ENCODE results near the gene PXDN.

PXDN gene

DNA sequence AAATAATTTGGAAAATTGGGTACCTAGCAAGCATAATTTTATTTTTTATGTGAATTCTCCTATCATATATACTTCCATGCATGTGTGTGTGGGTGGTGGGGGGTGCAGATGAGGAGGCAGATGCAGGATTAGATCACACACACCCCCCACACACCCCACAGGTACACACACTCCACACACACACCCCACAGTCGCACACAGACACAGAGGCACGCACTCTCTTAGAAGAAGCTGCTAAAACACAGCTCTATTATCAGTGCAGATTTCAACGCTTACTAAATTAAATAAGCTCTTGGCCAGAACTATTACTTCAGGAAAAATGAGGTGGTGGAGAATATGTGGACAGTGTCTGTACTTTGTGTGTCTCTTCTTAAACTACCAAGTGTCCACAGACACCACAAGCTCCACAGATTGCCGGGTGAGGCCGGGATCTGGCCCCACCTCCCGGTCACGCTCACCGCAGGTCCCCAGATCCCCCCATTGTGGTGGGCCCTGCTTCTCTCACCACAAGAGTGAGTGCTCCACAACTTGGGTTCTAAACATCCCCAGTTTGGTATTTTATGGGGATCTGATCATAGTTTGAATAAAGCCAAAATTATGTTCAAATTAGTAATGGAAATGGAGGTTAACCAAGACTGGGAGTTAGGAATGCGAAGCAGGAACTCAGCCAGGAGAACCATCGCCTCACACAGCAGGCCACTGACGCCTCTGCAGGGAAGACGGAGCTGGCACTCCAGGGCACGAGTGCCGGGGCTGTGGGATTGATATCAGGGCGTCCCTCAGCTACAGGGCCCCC, 102.1 kb downstream of the PXDN start:
- no peaks in the 10 kb centered on the region for H3K9me3 ChIP-seq (ENCODE audit: insufficient read depth, low read length)
- H3K4me3 ChIP-seq (ENCODE audit: insufficient read length, low read depth), result no peak overlapping the region
- H3K27me3 ChIP-seq (ENCODE audit: insufficient read depth, insufficient read length), result no peaks in the 10 kb centered on the region
- H3K36me3 ChIP-seq (ENCODE audit: insufficient read depth, insufficient read length, low read length), result peaks cover 66% of the 10 kb centered on the region
- H3K9ac ChIP-seq (ENCODE audit: insufficient read length, low read depth), result no peak overlapping the region
- no peaks in the 10 kb centered on the region for H3K4me1 ChIP-seq (ENCODE audit: insufficient read depth, insufficient read length)
- DNase-seq (ENCODE audit: low read depth, low spot score), result no peak
- TF ChIP-seq ZNF274 (IDR thresholded peaks at IDR 0.05; ENCODE audit: low read depth, low read length) (no peak), YY1 (IDR thresholded peaks at IDR 0.05; ENCODE audit: insufficient read depth, insufficient read length) (no peak), SUZ12 (IDR thresholded peaks at IDR 0.05; ENCODE audit: extremely low read depth, insufficient read depth, insufficient read length) (no peak)

DNA sequence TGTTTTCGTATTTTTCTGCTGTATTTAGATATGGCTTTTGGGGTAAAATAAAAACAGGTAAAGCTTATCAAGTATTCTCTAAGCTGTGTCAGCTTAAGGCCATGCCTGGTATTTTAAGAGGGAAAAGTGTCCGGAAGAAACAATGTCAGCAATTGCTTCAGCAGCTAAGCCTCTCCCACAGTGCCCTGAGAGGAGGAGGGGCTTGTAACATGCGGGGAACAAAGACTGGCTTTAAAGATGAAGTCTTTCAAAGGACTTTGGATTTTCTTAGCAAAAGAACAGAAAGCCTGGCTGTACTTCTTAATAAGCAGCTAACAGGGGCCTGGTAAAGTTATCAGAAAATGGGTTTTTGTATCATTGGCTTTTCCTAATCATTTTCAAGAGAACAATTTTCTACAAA, 102.8 kb downstream of the PXDN start:
- DNase-seq (ENCODE audit: low read depth, low spot score), result peak; percentile 38

DNA sequence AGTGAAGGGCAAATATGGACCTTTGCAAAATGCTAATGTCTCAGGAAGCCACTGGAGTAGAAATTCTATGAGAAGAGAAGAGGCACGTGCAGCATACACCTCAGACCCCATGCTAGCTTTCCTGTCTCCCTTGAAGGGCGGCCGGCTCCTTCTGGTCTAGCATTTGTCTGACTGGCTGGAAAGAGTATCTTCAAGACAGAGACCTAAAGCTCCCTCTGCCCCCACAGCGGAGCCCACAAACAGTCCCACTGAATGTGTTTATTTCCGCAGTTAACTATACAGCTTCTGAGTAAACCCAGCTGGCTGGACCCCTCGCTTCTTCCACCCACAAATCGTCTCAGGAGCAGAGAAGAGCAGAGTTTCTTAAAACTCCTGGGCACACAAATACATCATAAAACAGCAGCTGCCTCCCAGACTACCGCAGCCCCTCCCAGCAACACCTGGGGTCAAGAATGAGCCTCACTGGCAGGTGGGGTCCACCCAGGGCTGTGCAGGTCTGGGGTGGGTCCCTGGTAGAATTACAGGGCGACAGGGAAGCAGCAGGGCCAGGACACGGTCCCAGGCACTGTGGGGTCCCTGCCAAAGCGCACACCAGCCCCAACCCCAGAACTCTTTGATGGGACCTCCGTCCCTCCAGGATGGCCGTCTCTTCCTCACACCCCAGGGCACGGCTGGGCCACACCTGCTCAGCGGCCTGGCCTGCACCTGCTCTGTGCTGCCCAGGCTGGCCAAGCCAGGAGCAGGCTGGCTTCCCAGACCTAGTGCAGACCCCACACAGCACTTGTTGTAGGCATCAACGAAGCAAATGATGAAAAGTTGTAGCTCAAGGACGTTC, 103.8 kb downstream of the PXDN start:
- no peak for DNase-seq (ENCODE audit: low read depth, low spot score)
- H3K4me3 ChIP-seq (ENCODE audit: insufficient read length, low read depth), result no peak overlapping the region
- no peak overlapping the region for H3K9ac ChIP-seq (ENCODE audit: insufficient read length, low read depth)
- H3K27me3 ChIP-seq (ENCODE audit: insufficient read depth, insufficient read length), result no peaks in the 10 kb centered on the region
- peaks cover 73% of the 10 kb centered on the region for H3K36me3 ChIP-seq (ENCODE audit: insufficient read depth, insufficient read length, low read length)
- no peaks in the 10 kb centered on the region for H3K4me1 ChIP-seq (ENCODE audit: insufficient read depth, insufficient read length)
- no peaks in the 10 kb centered on the region for H3K9me3 ChIP-seq (ENCODE audit: insufficient read depth, low read length)
- TF ChIP-seq ZNF274 (IDR thresholded peaks at IDR 0.05; ENCODE audit: low read depth, low read length) (no peak), SUZ12 (IDR thresholded peaks at IDR 0.05; ENCODE audit: extremely low read depth, insufficient read depth, insufficient read length) (no peak), YY1 (IDR thresholded peaks at IDR 0.05; ENCODE audit: insufficient read depth, insufficient read length) (no peak)

More for the DNA sequence above, 102.8 kb downstream of the PXDN start:
- Histone ChIP-seq H3K9me3 (ENCODE audit: insufficient read depth, low read length) (no peaks in the 10 kb centered on the region), H3K4me1 (ENCODE audit: insufficient read depth, insufficient read length) (no peaks in the 10 kb centered on the region), H3K4me3 (ENCODE audit: insufficient read length, low read depth) (no peak overlapping the region), H3K36me3 (ENCODE audit: insufficient read depth, insufficient read length, low read length) (peaks cover 72% of the 10 kb centered on the region), H3K27me3 (ENCODE audit: insufficient read depth, insufficient read length) (no peaks in the 10 kb centered on the region), H3K9ac (ENCODE audit: insufficient read length, low read depth) (no peak overlapping the region)
- TF ChIP-seq SUZ12 (IDR thresholded peaks at IDR 0.05; ENCODE audit: extremely low read depth, insufficient read depth, insufficient read length), result no peak
- no peak for TF ChIP-seq YY1 (IDR thresholded peaks at IDR 0.05; ENCODE audit: insufficient read depth, insufficient read length)
- no peak for TF ChIP-seq ZNF274 (IDR thresholded peaks at IDR 0.05; ENCODE audit: low read depth, low read length)

DNA sequence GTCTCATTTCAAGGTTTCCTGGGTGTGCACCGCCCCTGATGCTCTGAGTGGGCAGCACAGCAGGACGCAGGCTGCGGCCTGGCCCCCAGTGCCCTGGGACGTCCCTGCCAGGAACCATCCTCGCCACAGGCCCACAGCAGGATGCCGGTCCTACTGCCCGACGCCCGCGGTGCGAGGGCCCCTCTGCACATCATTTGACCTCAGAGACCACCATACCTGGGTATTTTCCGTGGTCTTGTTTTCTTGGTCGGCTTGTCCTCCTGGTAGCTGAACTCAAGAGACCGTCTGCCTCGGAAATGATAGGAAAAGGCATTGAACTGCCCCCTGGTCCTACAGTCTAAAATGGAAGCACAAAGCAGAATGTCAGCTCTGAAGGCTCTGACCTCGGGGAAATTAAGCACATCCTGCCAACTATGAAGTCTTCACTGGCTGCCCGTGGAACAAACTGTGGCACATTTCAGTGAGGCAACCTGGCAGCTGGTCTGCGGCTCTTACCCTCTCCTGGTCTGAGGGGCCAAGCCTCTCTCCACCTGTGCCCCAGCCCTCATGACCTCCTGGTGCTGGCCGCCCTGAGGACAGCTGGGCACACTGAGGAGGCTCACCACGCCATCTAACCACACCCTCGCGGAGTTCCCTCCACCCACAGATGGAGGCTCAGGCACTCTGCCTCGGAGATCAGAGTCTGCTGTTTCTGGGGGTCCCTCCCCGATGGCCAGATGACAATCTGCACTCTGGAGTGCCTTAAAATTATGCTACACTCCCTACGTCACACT, 105.0 kb downstream of the PXDN start:
- no peaks in the 10 kb centered on the region for H3K9me3 ChIP-seq (ENCODE audit: insufficient read depth, low read length)
- no peaks in the 10 kb centered on the region for H3K4me1 ChIP-seq (ENCODE audit: insufficient read depth, insufficient read length)
- DNase-seq (ENCODE audit: low read depth, low spot score), result no peak
- no peak overlapping the region for H3K4me3 ChIP-seq (ENCODE audit: insufficient read length, low read depth)
- peaks cover 79% of the 10 kb centered on the region for H3K36me3 ChIP-seq (ENCODE audit: insufficient read depth, insufficient read length, low read length)
- TF ChIP-seq YY1 (IDR thresholded peaks at IDR 0.05; ENCODE audit: insufficient read depth, insufficient read length) (no peak), SUZ12 (IDR thresholded peaks at IDR 0.05; ENCODE audit: extremely low read depth, insufficient read depth, insufficient read length) (no peak), ZNF274 (IDR thresholded peaks at IDR 0.05; ENCODE audit: low read depth, low read length) (no peak)
- no peak overlapping the region for H3K9ac ChIP-seq (ENCODE audit: insufficient read length, low read depth)
- H3K27me3 ChIP-seq (ENCODE audit: insufficient read depth, insufficient read length), result no peaks in the 10 kb centered on the region

DNA sequence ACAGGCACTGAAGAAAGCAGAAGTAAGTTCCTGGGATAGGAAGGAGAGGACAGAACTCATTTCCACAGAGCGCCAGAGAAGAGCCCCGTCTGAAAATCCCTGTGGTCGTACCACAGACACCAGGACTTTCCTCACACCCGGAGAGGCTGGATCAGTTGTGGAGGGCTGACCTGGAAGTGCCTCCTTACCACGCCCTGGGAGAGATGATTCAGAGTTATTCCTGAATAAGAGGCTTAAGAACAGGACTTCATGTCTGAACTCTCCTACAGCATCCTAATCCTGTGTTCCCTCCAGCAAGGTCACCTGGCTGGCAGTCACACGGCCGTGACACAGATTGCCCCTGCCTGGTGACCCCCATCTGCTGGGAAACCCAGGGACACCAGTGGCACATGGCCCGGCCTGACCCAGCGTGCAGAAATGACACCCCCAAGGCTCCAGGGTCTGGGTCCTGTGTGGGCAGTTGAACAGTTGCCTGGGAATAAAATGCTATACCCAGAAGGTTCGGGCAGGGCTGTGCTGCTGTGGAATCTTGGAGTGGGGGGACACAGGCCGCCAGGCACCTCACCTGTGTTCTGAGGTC, 105.9 kb downstream of the PXDN start:
- Histone ChIP-seq H3K9ac (ENCODE audit: insufficient read length, low read depth) (no peak overlapping the region), H3K4me1 (ENCODE audit: insufficient read depth, insufficient read length) (no peaks in the 10 kb centered on the region), H3K9me3 (ENCODE audit: insufficient read depth, low read length) (no peaks in the 10 kb centered on the region), H3K36me3 (ENCODE audit: insufficient read depth, insufficient read length, low read length) (peaks cover 82% of the 10 kb centered on the region), H3K4me3 (ENCODE audit: insufficient read length, low read depth) (no peak overlapping the region), H3K27me3 (ENCODE audit: insufficient read depth, insufficient read length) (no peaks in the 10 kb centered on the region)
- no peak for DNase-seq (ENCODE audit: low read depth, low spot score)
- TF ChIP-seq SUZ12 (IDR thresholded peaks at IDR 0.05; ENCODE audit: extremely low read depth, insufficient read depth, insufficient read length) (no peak), ZNF274 (IDR thresholded peaks at IDR 0.05; ENCODE audit: low read depth, low read length) (no peak), YY1 (IDR thresholded peaks at IDR 0.05; ENCODE audit: insufficient read depth, insufficient read length) (no peak)

DNA sequence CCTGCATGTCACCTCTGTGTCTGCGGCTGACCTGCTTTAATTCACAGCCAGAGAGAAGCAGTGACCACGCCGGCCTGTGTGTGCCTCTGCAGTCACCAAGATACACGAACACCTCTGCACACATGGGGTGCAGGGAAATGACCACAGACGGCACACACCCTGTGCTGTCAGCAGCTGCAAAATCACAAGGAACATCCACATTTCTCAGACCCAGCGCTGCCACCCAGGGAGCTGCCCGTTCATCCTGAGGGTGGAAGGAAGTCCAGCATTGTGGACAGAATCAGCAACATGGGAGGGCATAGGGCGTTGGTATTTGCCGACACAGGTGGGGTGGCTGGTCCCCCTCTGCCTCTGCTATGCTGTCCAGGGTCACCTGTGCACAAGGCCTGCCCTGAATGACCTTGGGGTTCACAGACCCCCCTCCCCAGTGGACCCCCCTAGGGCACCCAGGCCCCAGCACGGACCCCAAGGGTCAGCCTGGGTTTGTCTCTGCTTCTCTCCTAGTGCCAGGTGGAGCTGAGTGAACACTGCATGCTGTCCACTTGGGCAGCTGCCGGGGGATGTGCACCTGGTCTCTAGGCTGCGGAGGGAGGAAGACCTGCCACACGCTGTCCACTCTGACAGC, 107.4 kb downstream of the PXDN start:
- Histone ChIP-seq H3K27me3 (ENCODE audit: insufficient read depth, insufficient read length) (no peaks in the 10 kb centered on the region), H3K4me3 (ENCODE audit: insufficient read length, low read depth) (no peak overlapping the region), H3K36me3 (ENCODE audit: insufficient read depth, insufficient read length, low read length) (peaks cover 81% of the 10 kb centered on the region), H3K4me1 (ENCODE audit: insufficient read depth, insufficient read length) (no peaks in the 10 kb centered on the region), H3K9ac (ENCODE audit: insufficient read length, low read depth) (no peak overlapping the region), H3K9me3 (ENCODE audit: insufficient read depth, low read length) (no peaks in the 10 kb centered on the region)
- TF ChIP-seq YY1 (IDR thresholded peaks at IDR 0.05; ENCODE audit: insufficient read depth, insufficient read length), result no peak
- DNase-seq (ENCODE audit: low read depth, low spot score), result no peak

Data from NT2/D1 (cell line).